Measurements from ENCODE around the gene ANKHD1.

ANKHD1 gene

DNA sequence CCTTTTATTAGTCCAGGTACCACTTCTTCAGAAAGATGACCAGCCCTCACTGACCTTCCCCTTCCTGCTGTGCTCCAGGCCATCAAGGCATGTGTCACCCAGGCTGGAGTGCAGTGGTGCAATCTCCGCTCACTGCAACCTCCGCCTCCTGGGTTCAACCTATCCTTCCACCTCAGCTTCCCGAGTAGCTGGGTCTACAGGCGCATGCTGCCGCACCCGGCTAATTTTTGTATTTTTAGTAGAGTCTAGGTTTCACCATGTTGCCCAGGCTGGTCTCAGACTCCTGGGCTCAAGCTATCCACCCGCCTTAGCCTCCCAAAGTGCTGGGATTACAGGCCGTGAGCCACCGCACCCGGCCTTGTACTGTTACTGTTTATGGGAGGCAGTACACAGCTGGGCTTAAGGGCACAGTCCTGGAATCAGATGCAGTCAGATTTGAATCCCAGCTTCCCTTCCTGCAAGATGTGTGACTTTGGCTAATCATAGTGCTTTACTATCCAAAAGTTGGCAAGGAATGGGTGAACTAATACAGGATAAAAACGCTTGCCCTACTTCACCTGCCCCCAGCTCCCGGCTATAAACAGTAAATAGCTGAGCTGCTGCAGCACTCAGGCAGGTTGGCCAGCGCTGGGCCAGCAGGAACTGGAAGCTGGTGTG is 145.3 kb downstream of the ANKHD1 start:
- no peak for DNase-seq (ENCODE audit: low read depth)

DNA sequence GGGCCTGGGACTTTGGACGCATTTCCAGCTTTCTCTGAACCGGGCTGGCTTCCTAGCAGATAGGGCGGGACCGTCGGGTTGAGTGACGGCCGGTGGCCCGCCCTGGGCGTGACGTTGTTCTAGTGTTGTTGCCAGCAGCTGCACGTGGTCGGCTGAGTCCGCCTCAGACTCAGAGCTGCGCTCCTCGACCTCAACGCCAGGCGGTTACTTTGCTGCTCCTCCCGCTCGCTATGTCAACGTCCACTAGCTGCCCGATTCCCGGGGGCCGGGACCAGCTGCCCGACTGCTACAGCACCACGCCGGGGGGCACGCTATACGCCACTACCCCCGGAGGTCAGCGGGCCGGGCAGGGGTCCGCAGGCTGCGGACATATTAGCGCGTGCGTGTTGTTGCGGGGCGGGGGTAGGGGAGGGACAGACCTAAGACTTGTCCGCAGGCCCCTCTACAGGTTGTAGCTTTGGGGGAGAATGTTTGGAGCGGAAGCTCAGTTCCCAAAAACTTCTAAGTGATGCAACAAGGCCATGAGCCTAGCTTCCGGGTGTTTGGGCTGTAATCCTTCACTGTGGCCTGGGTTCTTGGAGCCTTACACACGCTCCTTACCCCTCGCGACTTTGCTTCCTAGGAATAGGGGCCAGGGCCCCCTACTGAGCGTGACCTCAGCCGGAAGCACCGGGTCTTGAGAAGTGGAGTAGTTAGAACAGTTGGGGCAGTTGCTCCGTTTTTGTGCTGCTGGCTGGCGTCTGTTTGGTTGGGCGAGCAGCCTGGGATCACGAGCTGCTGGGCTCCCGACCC is 146.1 kb downstream of the ANKHD1 start, which contains the start of gene EIF4EBP3:
Gene EIF4EBP3, plus strand, starts transcription at position 155 of the 792 bp plus-strand sequence. Its CDS starts 76 bp downstream, at position 231.
- DNase-seq (ENCODE audit: low read depth): peak; percentile 72

DNA sequence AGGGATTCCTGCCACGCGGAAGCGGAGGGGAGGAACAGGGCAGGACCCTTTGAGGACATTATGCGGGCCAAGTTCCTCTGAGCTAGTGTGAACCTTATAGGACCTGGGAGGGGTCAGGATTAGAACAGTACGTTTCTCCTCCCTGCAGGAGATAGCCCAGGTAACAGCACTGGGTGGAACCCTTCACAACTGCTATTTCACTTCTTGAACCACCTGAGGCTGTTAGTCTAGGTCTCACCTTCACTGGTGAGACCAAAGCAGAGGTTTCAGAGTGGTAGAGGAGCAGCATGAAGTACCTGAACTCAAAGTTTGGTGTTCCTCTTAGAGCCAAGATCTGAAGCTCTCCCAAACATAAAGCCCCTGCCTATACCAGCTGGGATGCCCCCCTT is 146.7 kb downstream of the ANKHD1 start:
- DNase-seq (ENCODE audit: low read depth): no peak

DNA sequence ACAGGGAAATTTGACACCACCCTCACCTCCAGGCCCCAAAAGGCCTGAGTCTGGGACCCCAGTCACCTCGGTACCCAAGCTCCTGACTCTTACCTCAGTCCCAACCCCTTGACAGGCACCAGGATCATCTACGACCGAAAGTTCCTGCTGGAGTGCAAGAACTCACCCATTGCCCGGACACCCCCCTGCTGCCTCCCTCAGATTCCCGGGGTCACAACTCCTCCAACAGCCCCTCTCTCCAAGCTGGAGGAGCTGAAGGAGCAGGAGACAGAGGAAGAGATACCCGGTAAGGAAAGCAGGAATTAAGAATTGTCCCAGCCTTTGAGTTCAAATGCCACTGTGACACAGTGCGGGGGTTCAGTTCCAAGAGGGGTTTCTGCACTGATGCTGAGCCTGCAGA is 147.2 kb downstream of the ANKHD1 start:
- no peak for DNase-seq (ENCODE audit: low read depth)

DNA sequence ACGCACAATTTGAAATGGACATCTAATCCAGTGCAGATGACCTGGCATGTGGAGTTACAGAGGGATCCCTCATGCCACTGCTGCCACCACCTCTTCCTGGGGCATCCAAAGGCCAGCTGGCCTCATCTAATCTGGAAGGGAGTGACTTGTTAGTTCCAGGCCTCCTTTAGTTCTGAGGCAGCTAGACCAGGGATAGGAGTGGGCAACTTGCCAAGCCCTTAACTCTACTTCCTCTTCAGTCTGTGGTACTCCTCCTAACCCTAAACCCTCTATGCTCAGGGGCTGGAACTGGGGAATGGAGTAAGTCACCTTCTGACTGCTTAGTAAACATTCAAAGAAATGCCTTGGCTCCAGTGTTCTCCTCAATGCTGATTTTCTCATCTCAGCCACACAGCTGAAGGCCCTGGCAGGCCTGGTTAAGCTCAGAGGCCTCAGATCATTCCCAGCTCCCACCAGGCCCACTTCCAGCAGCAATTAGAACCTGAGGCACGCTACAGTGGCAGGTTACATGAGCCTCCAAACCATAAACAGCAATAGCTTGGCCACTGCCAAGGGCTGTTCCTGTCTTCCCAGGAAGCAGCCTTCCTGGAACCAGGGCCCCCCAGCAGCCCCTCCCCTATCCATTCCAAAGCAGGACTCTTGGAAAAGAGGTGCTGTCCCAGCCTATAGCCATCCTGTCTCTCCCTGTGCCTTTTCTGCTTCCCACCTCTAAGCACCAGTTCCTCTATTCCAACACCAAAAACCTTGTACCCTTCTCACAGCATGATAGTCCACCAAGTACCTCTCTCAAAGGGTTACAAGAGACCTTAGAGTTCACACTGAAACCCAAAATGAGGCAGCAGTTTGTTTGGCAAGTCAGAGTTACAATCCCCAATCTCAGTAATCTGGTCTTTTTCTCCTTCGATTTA is 147.9 kb downstream of the ANKHD1 start:
- DNase-seq (ENCODE audit: low read depth): no peak

DNA sequence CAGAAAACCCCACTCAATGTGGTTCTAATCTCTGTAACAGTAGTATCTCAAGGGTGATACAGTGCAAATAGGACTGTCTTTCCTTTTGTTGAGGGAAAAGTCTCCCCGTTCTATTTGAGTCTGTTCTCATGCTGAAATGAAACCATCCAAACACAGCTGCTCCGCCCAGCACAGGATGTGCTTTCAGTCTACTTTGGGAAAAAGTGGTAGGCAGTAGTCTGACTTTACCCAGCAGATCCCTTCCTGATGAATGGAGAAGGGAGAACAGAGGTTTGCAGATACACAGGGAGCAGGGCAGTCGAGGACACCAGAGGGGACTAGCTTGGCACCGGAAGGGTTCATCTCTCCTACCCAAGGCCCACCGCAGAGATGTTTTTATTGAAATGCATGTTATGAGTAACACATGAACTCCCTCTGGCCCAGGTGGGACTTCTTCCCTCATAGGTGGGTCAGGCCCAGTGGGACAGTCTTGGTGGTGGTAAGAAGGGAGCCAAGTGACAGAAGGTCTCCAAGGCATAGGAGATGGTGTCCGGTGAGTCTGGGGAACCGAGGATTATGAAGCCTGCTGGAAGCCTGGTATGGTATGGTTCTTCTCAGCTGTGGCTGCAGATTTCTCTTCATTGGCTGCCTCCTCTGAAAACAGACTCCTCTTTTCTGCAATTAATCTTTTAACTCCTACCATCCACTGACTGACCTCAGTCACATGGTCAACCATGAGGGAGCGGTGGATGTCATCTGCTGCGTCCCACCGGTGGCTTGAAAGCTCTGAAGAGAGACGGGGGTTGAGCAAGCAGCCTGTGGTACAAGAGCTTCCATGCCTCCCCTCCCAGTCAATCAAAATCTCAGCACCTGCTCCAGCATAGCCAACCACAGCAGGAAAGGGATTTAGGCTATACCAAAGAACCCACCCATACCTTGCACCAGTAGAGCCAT is 148.8 kb downstream of the ANKHD1 start:
- DNase-seq (ENCODE audit: low read depth): no peak

GRCh38 chr5:140551872-140552271 is 150.2 kb downstream of the ANKHD1 start:
- no peak for DNase-seq (ENCODE audit: low read depth)

DNA sequence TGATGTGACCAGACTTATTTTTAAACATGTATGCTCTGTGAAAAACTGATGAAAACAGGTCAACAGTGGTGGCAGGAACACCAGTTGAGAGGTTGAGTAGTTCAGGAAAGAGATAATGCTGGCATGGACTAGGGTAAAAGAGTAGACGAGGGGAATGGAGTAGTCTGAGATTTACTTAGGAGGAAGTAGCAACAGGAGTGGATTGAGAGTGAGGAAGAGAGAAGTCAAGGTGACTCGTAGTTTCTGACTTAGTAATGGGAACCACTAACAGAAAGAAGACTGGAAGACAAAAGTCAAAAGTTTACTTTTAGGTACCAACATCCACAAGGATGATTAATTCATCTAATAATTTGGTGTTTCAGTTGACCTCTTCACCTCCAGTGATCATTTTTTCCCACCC is 152.0 kb downstream of the ANKHD1 start:
- no peak for DNase-seq (ENCODE audit: low read depth)

DNA sequence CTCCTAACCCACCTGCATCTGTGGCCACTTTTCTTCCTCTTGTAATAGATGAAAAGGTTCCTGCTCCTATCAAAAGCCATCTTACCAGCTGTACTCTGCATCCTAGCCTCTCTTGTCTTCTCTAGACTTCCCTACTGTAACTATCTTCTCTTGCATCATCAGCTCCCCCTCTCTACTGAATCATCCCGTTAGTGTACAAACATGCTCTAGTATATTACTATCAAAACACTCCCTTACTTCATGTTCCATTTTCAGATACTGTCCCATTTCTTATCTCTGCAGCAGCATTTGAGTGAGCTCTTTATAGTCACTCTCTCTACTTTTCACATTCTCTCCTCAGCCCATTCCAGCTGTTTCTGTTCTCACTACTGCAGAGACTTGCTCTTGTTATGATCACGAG is 152.8 kb downstream of the ANKHD1 start:
- DNase-seq (ENCODE audit: low read depth): no peak

- no peak for DNase-seq (ENCODE audit: low read depth)
These were observed 154.2 kb downstream of the ANKHD1 start for GRCh38 chr5:140555747-140556312.

DNA sequence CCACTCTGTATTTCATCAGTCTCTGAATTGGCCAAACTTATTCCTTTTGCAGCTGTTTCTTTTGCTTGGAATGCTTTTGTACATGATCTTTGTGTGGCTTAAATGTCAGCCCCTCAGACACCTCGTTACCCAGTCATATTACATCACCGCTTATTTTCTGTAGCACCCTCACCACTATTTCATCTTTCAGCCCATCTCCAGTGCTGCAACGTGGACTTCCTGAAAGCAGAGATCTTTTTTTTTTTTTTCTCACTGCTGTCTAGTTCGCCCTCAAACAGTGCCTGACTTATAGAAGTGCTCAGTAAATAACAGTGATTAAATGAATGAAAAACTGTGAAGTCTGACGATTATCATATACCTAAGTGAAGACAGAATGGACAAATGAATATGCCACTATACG is 154.8 kb downstream of the ANKHD1 start:
- no peak for DNase-seq (ENCODE audit: low read depth)

- no peak for DNase-seq (ENCODE audit: low read depth)
These were observed 155.6 kb downstream of the ANKHD1 start, which contains the start of gene SRA1 for GRCh38 chr5:140557136-140557805. TSS of gene SRA1 (minus strand) at chr5:140557473. CDS start at chr5:140557452, 21 bp downstream.

GRCh38 chr5:140557965-140558364 is 156.3 kb downstream of the ANKHD1 start:
- no peak for DNase-seq (ENCODE audit: low read depth)

DNA sequence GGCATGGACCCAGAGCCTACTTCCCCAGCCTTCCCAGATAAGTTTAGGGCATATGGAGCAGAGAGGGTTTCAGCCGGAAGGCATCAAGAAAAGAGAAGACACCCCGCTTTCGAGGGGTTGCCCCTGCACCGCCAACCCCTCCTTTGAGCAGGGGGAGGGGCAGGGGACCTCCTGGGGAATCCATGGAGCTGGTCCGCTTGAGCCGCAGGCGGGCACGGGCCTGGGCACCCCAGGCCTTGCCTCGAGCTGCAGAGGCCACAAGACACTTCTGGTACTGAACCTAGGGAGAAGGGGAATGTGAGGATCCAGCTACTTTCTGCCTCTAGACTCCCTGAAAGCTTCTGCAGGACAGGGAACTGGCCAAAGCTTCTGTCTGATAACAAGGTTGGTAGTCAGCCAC is 156.9 kb downstream of the ANKHD1 start:
- no peak for DNase-seq (ENCODE audit: low read depth)

- DNase-seq (ENCODE audit: low read depth): no peak
These were observed 158.6 kb downstream of the ANKHD1 start for GRCh38 chr5:140560227-140560626.

DNA sequence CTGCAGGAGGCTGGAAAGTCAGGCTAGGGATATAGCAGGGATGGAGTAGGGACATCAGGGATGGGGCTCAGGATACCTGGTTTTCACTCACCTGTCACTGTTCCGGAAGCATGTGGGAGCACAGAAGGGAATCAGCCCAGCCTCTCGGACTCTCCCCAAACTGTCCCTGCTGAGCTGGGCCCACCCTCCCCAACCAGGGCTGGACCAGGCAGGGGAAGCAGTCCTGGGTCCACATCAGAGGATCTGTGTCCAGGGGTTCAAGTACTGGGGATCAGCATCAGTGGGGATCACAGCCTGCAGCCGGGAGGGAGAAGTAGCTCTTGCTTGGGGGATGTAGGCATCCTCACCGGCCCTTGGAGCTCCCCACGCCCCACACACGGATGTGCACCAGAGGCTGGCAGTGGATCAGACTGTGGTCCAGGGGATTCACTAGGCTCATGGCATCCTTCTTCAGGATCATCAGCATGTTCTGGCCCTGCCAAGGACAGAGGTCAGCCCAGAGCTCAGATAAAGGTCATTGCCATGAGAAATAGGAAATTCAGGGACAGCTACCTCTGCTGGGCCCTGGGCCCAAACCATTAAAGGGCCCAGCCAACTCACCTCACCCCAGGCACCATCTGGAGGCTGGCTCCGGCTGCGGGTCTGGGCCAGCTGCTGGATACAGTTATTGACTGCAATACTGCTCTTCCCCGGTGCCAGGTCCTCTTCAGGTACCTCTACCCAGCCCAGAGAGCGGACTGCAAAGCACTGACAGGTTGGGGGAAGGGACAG is 160.3 kb downstream of the ANKHD1 start:
- no peak for DNase-seq (ENCODE audit: low read depth)

DNA sequence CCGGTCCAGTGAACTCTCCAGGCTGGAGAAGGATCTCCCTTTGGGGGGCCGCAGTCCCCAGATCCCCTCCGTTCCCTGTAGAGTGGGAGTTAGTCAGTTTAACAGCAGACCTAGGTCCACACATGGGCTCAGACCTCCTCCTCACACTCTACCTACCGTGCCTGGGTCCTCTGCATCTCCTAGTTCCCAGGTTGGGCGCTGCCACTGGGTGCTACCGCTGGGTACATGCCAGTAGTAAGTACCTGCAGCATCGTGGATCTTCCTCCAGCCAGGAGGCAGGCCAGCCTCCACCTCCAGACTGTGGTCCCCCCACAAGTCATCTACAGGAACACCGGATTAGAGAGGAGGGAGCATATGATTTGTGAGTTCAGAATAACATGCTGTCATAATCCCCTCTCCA is 162.0 kb downstream of the ANKHD1 start:
- DNase-seq (ENCODE audit: low read depth): no peak

DNA sequence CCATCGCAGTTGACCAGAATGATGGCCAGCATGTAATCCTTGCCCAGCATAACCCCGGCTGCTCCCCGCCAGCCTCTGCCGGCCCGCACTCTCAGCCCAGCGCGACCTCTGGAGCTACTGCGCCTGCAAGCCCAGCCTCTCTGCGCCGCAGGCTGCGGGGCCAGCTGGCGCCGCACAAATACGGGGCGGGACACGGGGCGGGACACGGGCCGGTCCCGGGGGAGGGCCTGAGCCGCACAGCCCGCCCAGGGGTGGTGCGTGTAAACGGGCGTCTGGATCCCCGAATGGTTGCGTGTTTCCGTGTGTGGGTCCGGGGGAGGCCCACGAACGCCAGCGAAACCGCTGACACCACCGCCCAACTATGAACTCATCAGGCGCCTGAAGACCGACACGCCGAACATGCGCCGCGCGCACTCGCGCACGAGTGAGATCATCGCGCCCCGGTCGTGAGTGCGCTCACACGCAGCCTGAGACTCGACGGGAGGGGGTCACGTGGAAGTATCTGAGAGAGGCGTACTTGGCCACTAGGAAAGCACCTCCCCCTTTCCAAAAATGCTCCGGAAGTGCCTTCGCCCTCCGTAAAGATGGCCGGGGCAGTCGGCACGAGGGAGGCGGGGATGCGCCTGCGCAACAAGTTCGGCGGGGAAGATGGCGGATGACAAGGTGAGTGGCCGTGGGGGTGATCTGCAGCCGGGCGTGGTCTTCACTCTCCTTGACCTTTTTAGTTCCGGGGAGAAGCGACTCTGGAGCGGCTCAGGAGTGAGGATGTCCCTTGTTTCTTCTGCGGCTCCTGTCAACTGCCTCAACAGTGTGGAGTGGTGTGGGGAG is 162.8 kb downstream of the ANKHD1 start, which contains the start of the genes APBB3 and SLC35A4:
Gene APBB3, minus strand, starts transcription at position 403 of the 828 bp plus-strand sequence. Its CDS starts 353 bp downstream, at position 50.
Gene SLC35A4, plus strand, starts transcription at position 633 of the 828 bp plus-strand sequence. CDS start 2,342 bp downstream, outside the sequence.
- DNase-seq (ENCODE audit: low read depth): peak; percentile 97

Measured in GM04503 (cell line).